ENCODE data around the gene DAPK3.
"Not testable (repeated sequence)": the region's sequence is repeated elsewhere in the genome, so short reads cannot be mapped to it uniquely, and the experiment has no call there.

DAPK3 gene

GRCh38 chr19:3942790-3943409, 28.0 kb downstream of the DAPK3 start:
- no peak for ATAC-seq
- TF ChIP-seq ZNF70 (CRISPR knock-in tag; IDR thresholded peaks at IDR 0.05), result no peak
- TF ChIP-seq RARB (CRISPR knock-in tag; IDR thresholded peaks at IDR 0.05), result no peak
- TF ChIP-seq ZNF565 (CRISPR knock-in tag; conservative IDR thresholded peaks at IDR 0.05; ENCODE audit: low read depth), result no peak
- TF ChIP-seq ARNTL (CRISPR knock-in tag; IDR thresholded peaks at IDR 0.05; ENCODE audit: borderline replicate concordance, low read depth), result no peak
- TF ChIP-seq, protein P1, sequence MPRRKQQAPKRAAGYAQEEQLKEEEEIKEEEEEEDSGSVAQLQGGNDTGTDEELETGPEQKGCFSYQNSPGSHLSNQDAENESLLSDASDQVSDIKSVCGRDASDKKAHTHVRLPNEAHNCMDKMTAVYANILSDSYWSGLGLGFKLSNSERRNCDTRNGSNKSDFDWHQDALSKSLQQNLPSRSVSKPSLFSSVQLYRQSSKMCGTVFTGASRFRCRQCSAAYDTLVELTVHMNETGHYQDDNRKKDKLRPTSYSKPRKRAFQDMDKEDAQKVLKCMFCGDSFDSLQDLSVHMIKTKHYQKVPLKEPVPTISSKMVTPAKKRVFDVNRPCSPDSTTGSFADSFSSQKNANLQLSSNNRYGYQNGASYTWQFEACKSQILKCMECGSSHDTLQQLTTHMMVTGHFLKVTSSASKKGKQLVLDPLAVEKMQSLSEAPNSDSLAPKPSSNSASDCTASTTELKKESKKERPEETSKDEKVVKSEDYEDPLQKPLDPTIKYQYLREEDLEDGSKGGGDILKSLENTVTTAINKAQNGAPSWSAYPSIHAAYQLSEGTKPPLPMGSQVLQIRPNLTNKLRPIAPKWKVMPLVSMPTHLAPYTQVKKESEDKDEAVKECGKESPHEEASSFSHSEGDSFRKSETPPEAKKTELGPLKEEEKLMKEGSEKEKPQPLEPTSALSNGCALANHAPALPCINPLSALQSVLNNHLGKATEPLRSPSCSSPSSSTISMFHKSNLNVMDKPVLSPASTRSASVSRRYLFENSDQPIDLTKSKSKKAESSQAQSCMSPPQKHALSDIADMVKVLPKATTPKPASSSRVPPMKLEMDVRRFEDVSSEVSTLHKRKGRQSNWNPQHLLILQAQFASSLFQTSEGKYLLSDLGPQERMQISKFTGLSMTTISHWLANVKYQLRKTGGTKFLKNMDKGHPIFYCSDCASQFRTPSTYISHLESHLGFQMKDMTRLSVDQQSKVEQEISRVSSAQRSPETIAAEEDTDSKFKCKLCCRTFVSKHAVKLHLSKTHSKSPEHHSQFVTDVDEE (CRISPR knock-in tag; IDR thresholded peaks at IDR 0.05), result no peak
- no peak for TF ChIP-seq BACH2 (CRISPR knock-in tag; IDR thresholded peaks at IDR 0.05; ENCODE audit: borderline replicate concordance)
- TF ChIP-seq, protein P2, sequence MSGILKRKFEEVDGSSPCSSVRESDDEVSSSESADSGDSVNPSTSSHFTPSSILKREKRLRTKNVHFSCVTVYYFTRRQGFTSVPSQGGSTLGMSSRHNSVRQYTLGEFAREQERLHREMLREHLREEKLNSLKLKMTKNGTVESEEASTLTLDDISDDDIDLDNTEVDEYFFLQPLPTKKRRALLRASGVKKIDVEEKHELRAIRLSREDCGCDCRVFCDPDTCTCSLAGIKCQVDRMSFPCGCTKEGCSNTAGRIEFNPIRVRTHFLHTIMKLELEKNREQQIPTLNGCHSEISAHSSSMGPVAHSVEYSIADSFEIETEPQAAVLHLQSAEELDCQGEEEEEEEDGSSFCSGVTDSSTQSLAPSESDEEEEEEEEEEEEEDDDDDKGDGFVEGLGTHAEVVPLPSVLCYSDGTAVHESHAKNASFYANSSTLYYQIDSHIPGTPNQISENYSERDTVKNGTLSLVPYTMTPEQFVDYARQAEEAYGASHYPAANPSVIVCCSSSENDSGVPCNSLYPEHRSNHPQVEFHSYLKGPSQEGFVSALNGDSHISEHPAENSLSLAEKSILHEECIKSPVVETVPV (CRISPR knock-in tag; IDR thresholded peaks at IDR 0.05), result no peak
- no peak for TF ChIP-seq ISL1 (CRISPR knock-in tag; IDR thresholded peaks at IDR 0.05)
- TF ChIP-seq ZC3H10 (CRISPR knock-in tag; IDR thresholded peaks at IDR 0.05), result no peak
- TF ChIP-seq ZFP30 (CRISPR knock-in tag; IDR thresholded peaks at IDR 0.05), result no peak
- TF ChIP-seq TOX (CRISPR knock-in tag; IDR thresholded peaks at IDR 0.05; ENCODE audit: borderline replicate concordance), result no peak
- TF ChIP-seq, protein P3, sequence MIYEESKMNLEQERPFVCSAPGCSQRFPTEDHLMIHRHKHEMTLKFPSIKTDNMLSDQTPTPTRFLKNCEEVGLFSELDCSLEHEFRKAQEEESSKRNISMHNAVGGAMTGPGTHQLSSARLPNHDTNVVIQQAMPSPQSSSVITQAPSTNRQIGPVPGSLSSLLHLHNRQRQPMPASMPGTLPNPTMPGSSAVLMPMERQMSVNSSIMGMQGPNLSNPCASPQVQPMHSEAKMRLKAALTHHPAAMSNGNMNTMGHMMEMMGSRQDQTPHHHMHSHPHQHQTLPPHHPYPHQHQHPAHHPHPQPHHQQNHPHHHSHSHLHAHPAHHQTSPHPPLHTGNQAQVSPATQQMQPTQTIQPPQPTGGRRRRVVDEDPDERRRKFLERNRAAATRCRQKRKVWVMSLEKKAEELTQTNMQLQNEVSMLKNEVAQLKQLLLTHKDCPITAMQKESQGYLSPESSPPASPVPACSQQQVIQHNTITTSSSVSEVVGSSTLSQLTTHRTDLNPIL (CRISPR knock-in tag; IDR thresholded peaks at IDR 0.05; ENCODE audit: low read depth), result no peak
- no peak for TF ChIP-seq GLIS3 (CRISPR knock-in tag; IDR thresholded peaks at IDR 0.05)
- no peak for TF ChIP-seq ESRRG (CRISPR knock-in tag; IDR thresholded peaks at IDR 0.05)
- TF ChIP-seq POU6F1 (CRISPR knock-in tag; IDR thresholded peaks at IDR 0.05; ENCODE audit: borderline replicate concordance, low read depth), result no peak
- no peak for TF ChIP-seq ZNF8 (CRISPR knock-in tag; IDR thresholded peaks at IDR 0.05)
- TF ChIP-seq TCF4 (CRISPR knock-in tag; IDR thresholded peaks at IDR 0.05; ENCODE audit: borderline replicate concordance), result no peak

DNA sequence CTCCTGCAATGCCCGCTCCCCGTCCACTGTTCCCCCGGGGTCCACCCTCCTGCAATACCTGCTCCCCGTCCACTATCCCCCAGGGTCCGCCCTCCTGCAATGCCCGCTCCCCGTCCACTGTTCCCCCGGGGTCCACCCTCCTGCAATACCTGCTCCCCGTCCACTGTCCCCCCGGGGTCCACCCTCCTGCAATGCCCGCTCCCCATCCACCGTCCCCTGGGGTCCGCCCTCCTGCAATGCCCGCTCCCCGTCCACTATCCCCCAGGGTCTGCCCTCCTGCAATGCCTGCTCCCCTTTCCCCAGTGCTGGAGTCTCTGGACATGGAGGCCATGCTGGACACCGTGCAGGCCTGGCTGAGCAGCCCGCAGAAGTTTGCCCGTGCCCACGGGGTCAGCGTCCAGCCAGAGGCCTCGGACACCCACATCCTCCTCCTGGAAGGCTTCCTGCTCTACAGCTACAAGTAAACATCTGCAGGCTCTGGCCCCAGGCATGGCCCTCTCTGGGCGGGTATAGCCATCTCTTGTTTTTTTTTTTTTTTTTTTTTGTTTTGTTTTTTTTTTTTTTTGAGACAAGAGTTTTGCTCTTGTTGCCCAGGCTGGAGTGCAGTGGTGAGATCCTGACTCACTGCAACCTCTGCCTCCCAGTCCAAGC, 32.5 kb downstream of the DAPK3 start:
- not testable (repeated sequence) for ATAC-seq

- peak; percentile 41; the same call in 2 of the 3 replicates for ATAC-seq
- TF ChIP-seq ZNF70 (CRISPR knock-in tag; IDR thresholded peaks at IDR 0.05) (no peak), CSDC2 (CRISPR knock-in tag; IDR thresholded peaks at IDR 0.05) (no peak), TCF4 (CRISPR knock-in tag; IDR thresholded peaks at IDR 0.05; ENCODE audit: borderline replicate concordance) (no peak), ZC3H10 (CRISPR knock-in tag; IDR thresholded peaks at IDR 0.05) (no peak), POU6F1 (CRISPR knock-in tag; IDR thresholded peaks at IDR 0.05; ENCODE audit: borderline replicate concordance, low read depth) (no peak), ARNTL (CRISPR knock-in tag; IDR thresholded peaks at IDR 0.05; ENCODE audit: borderline replicate concordance, low read depth) (no peak), GLIS3 (CRISPR knock-in tag; IDR thresholded peaks at IDR 0.05) (no peak), SNAI2 (CRISPR knock-in tag; IDR thresholded peaks at IDR 0.05) (no peak), ZNF8 (CRISPR knock-in tag; IDR thresholded peaks at IDR 0.05) (no peak), ISL1 (CRISPR knock-in tag; IDR thresholded peaks at IDR 0.05) (no peak)
- TF ChIP-seq, protein P4, sequence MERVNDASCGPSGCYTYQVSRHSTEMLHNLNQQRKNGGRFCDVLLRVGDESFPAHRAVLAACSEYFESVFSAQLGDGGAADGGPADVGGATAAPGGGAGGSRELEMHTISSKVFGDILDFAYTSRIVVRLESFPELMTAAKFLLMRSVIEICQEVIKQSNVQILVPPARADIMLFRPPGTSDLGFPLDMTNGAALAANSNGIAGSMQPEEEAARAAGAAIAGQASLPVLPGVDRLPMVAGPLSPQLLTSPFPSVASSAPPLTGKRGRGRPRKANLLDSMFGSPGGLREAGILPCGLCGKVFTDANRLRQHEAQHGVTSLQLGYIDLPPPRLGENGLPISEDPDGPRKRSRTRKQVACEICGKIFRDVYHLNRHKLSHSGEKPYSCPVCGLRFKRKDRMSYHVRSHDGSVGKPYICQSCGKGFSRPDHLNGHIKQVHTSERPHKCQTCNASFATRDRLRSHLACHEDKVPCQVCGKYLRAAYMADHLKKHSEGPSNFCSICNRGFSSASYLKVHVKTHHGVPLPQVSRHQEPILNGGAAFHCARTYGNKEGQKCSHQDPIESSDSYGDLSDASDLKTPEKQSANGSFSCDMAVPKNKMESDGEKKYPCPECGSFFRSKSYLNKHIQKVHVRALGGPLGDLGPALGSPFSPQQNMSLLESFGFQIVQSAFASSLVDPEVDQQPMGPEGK (CRISPR knock-in tag; IDR thresholded peaks at IDR 0.05; ENCODE audit: borderline replicate concordance), result no peak
- TF ChIP-seq, protein P1 (CRISPR knock-in tag; IDR thresholded peaks at IDR 0.05), result no peak
Observed at GRCh38 chr19:3936506-3937442, 34.1 kb downstream of the DAPK3 start.
